ENCODE measurements around the gene DENND1B. TPM values are rescaled to one million over a fixed set of nuclear protein-coding genes. Genes with fewer than 3 reads are reported as not detected.

Gene DENND1B
- polyA plus RNA-seq, 1 of the 3 experiments (the other 2 are of a cell fraction) = 1.4 TPM

- no peak overlapping the region for H3K4me3 ChIP-seq (ENCODE audit: low read depth in 2 of 2, low read length in 1 of 2)
- no peaks in the 10 kb centered on the region for H3F3A ChIP-seq (replicated peaks; ENCODE audit: insufficient read depth)
- CTCF ChIA-PET = no interaction called here
- WGBS (ENCODE audit: low lambda C conversion rate) = 85% methylated on average over 5 of the region's 5 CpGs
- no peaks in the 10 kb centered on the region for H3K79me2 ChIP-seq (ENCODE audit: insufficient read depth)
- H3K27me3 ChIP-seq (ENCODE audit: insufficient read depth) = no peaks in the 10 kb centered on the region
- H4K20me1 ChIP-seq (ENCODE audit: insufficient read depth) = no peaks in the 10 kb centered on the region
- no peak overlapping the region for H3K4me2 ChIP-seq
- no peaks in the 10 kb centered on the region for H3K4me1 ChIP-seq (ENCODE audit: control insufficient read depth in 1 of 2, insufficient read depth in 2 of 2, low read depth in 1 of 2, low read length in 1 of 2)
- no peak overlapping the region for H3K9ac ChIP-seq
- peaks cover 0 to 2% of the 10 kb centered on the region in 2 experiments for H3K36me3 ChIP-seq (replicated peaks in 1 of 2; ENCODE audit: control insufficient read depth in 1 of 2, insufficient read depth in 2 of 2, low read length in 1 of 2)
- TF ChIP-seq RFX5 (IDR thresholded peaks at IDR 0.05; ENCODE audit: low read length) (no peak), POLR2AphosphoS5 (IDR thresholded peaks at IDR 0.05; ENCODE audit: low read depth, low read length) (no peak), RAD21 (IDR thresholded peaks at IDR 0.05; ENCODE audit: low read length) (no peak), FOSL2 (IDR thresholded peaks at IDR 0.05; ENCODE audit: borderline replicate concordance, low read depth) (no peak), RCOR1 (IDR thresholded peaks at IDR 0.05; ENCODE audit: low read length) (no peak), EP300 (IDR thresholded peaks at IDR 0.05; ENCODE audit: borderline replicate concordance in 1 of 2, low read depth in 1 of 2, low read length in 1 of 2) (no peak), ELF1 (IDR thresholded peaks at IDR 0.05) (no peak), SIN3A (IDR thresholded peaks at IDR 0.05; ENCODE audit: borderline replicate concordance, low read depth, low read length) (no peak), JUND (IDR thresholded peaks at IDR 0.05) (no peak), MAX (IDR thresholded peaks at IDR 0.05; ENCODE audit: low read depth) (no peak), EZH2phosphoT487 (IDR thresholded peaks at IDR 0.05; ENCODE audit: borderline replicate concordance, low read depth) (no peak), ZBTB33 (IDR thresholded peaks at IDR 0.05; ENCODE audit: borderline replicate concordance, low read depth) (no peak), TCF12 (IDR thresholded peaks at IDR 0.05) (no peak)
- no peak overlapping the region for H3K27ac ChIP-seq (ENCODE audit: low read depth in 2 of 2, low read length in 1 of 2)
- H2AFZ ChIP-seq (ENCODE audit: low read depth) = no peak overlapping the region
- H3K9me3 ChIP-seq = no peaks in the 10 kb centered on the region
- no peak for DNase-seq
- POLR2A ChIA-PET = no interaction called here
- H3K9me2 ChIP-seq = no peaks in the 10 kb centered on the region
These were observed 179.9 kb downstream of the DENND1B start for GRCh38 chr1:197595304-197595904.

- Histone ChIP-seq H3K9ac (no peak overlapping the region), H3K4me1 (ENCODE audit: control insufficient read depth in 1 of 2, insufficient read depth in 2 of 2, low read depth in 1 of 2, low read length in 1 of 2) (no peaks in the 10 kb centered on the region), H3K4me3 (ENCODE audit: low read depth in 2 of 2, low read length in 1 of 2) (no peak overlapping the region), H3K9me3 (no peaks in the 10 kb centered on the region), H3K27ac (ENCODE audit: low read depth in 2 of 2, low read length in 1 of 2) (no peak overlapping the region), H4K20me1 (ENCODE audit: insufficient read depth) (no peaks in the 10 kb centered on the region), H3K4me2 (no peak overlapping the region), H3K79me2 (ENCODE audit: insufficient read depth) (no peaks in the 10 kb centered on the region), H3K27me3 (ENCODE audit: insufficient read depth) (no peaks in the 10 kb centered on the region), H2AFZ (ENCODE audit: low read depth) (no peak overlapping the region), H3F3A (replicated peaks; ENCODE audit: insufficient read depth) (no peaks in the 10 kb centered on the region), H3K9me2 (no peaks in the 10 kb centered on the region), H3K36me3 (replicated peaks in 1 of 2; ENCODE audit: control insufficient read depth in 1 of 2, insufficient read depth in 2 of 2, low read length in 1 of 2) (peaks cover 2 to 6% of the 10 kb centered on the region in 2 experiments)
- 97% methylated on average over 2 of the region's 2 CpGs for WGBS (ENCODE audit: low lambda C conversion rate)
- no peak for DNase-seq
- CTCF ChIA-PET = interaction anchor here (0.7 kb wide), 1 partner anchor 12 kb away, joined by 3 read pairs; no protein-coding TSS in a partner anchor
- POLR2A ChIA-PET = no interaction called here
- TF ChIP-seq EZH2phosphoT487 (IDR thresholded peaks at IDR 0.05; ENCODE audit: borderline replicate concordance, low read depth) = no peak
- no peak for TF ChIP-seq REST (IDR thresholded peaks at IDR 0.05; ENCODE audit: low read depth, low read length)
- TF ChIP-seq USF1 (IDR thresholded peaks at IDR 0.05; ENCODE audit: borderline replicate concordance, low read depth) = no peak
- TF ChIP-seq MAX (IDR thresholded peaks at IDR 0.05; ENCODE audit: low read depth) = no peak
- TF ChIP-seq ZBTB33 (IDR thresholded peaks at IDR 0.05; ENCODE audit: borderline replicate concordance, low read depth) = no peak
- TF ChIP-seq ELF1 (IDR thresholded peaks at IDR 0.05) = no peak
- TF ChIP-seq GATA2 (CRISPR knock-in tag; IDR thresholded peaks at IDR 0.05) = no peak
These were observed 184.6 kb downstream of the DENND1B start for GRCh38 chr1:197590687-197591086.
